ENCODE results near the gene SLC35F1.

DNA sequence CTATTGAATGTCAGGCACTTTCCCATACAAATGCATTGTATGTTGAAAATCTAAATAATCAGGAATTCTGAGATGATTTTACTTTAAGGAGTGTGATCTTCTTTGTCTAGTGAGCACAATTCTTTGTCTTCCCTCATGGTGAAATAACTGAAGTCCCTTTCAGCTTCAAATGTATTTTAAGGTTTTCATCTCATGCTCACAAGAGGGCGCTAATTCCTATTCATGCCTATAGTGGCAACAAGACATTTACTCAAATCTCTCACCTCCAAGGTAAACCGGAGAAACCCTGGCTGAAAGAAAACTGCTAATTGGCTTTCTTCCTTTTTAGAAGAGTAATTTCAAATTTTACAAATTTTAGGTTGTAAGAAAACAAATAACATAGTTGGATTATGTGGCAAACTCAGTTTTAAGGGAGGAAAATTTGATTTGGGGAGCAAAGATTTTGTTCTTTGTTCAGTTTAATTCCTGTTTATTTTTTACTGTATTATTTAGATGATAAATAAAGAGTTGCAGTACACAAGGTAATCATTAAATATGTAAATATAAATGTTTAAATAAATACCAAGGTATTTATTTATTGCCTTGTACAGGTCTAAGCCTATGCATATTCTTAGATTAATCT is 69.1 kb downstream of the SLC35F1 start:
- TF ChIP-seq EZH2phosphoT487 (IDR thresholded peaks at IDR 0.05; ENCODE audit: insufficient read depth, low read depth) (no peak), EZH2 (IDR thresholded peaks at IDR 0.05; ENCODE audit: insufficient read depth, poor library complexity, severe bottlenecking) (no peak)
